ENCODE data around the gene PHGDH.
A peak's percentile ranks its signal among the peaks of the same experiment; 100 is the strongest.

The PHGDH gene

GRCh38 chr1:119740896-119741780 lies 29.4 kb downstream of the PHGDH start:
- no peak overlapping the region for H2AK5ac ChIP-seq (ENCODE audit: low read length, severe bottlenecking)
- no peak overlapping the region for H3K4me2 ChIP-seq (ENCODE audit: low read length, poor library complexity, severe bottlenecking)
- H3K9me3 ChIP-seq (ENCODE audit: control insufficient read depth, low read length), result no peaks in the 10 kb centered on the region
- H4K91ac ChIP-seq (ENCODE audit: low read length), result no peak overlapping the region
- H3K79me1 ChIP-seq (replicated peaks; ENCODE audit: low read length, poor library complexity, severe bottlenecking), result no peaks in the 10 kb centered on the region
- no peak overlapping the region for H3K18ac ChIP-seq (ENCODE audit: low read depth in 1 of 2, low read length in 2 of 2)
- 96% methylated on average over 13 of the region's 13 CpGs for WGBS
- no peak overlapping the region for H2BK120ac ChIP-seq (ENCODE audit: low read depth, low read length)
- peaks cover 17 to 45% of the 10 kb centered on the region in 2 experiments for H3K36me3 ChIP-seq (ENCODE audit: control insufficient read depth in 1 of 2, insufficient read depth in 2 of 2, low read depth in 1 of 2, low read length in 2 of 2)
- no peak overlapping the region for H3K4me3 ChIP-seq (ENCODE audit: insufficient read depth in 1 of 2, low read depth in 1 of 2, low read length in 2 of 2)
- H2BK12ac ChIP-seq (ENCODE audit: low read length in 2 of 2), result no peak overlapping the region
- H3K4me1 ChIP-seq (ENCODE audit: control insufficient read depth, insufficient read depth, low read depth, low read length), result peaks cover 16% of the 10 kb centered on the region
- no peak overlapping the region for H2BK15ac ChIP-seq (ENCODE audit: low read depth, poor library complexity, severe bottlenecking)
- no peak overlapping the region for H3K27ac ChIP-seq (ENCODE audit: low read length, poor library complexity, severe bottlenecking)
- no peak overlapping the region for H2BK5ac ChIP-seq (ENCODE audit: low read depth, low read length, poor library complexity, severe bottlenecking)
- H2AFZ ChIP-seq (ENCODE audit: low read depth, low read length), result no peak overlapping the region
- H4K8ac ChIP-seq (ENCODE audit: low read length), result peak overlapping the region; percentile 25
- no peak overlapping the region for H3K23ac ChIP-seq (ENCODE audit: low read length in 2 of 2)
- no peak overlapping the region for H3K4ac ChIP-seq (ENCODE audit: low read depth in 1 of 2, low read length in 2 of 2)
- DNase-seq, result no peak
- H3K27me3 ChIP-seq (ENCODE audit: control insufficient read depth in 1 of 2, insufficient read depth in 1 of 2, low read length in 2 of 2), result no peaks in the 10 kb centered on the region
- no peak overlapping the region for H3K14ac ChIP-seq (ENCODE audit: low read length in 2 of 2)
- H3K9ac ChIP-seq (ENCODE audit: low read length), result no peak overlapping the region

- no peak overlapping the region for H2BK15ac ChIP-seq (ENCODE audit: low read depth, poor library complexity, severe bottlenecking)
- no peak overlapping the region for H4K8ac ChIP-seq (ENCODE audit: low read length)
- H3K4me1 ChIP-seq (ENCODE audit: control insufficient read depth, insufficient read depth, low read depth, low read length), result peaks cover 16% of the 10 kb centered on the region
- no peak overlapping the region for H2BK5ac ChIP-seq (ENCODE audit: low read depth, low read length, poor library complexity, severe bottlenecking)
- no peak overlapping the region for H3K4ac ChIP-seq (ENCODE audit: low read depth in 1 of 2, low read length in 2 of 2)
- no peaks in the 10 kb centered on the region for H3K27me3 ChIP-seq (ENCODE audit: control insufficient read depth in 1 of 2, insufficient read depth in 1 of 2, low read length in 2 of 2)
- H2BK120ac ChIP-seq (ENCODE audit: low read depth, low read length), result no peak overlapping the region
- H4K91ac ChIP-seq (ENCODE audit: low read length), result no peak overlapping the region
- 93% methylated on average over 7 of the region's 7 CpGs for WGBS
- H3K4me2 ChIP-seq (ENCODE audit: low read length, poor library complexity, severe bottlenecking), result no peak overlapping the region
- no peak overlapping the region for H3K23ac ChIP-seq (ENCODE audit: low read length in 2 of 2)
- H3K79me1 ChIP-seq (replicated peaks; ENCODE audit: low read length, poor library complexity, severe bottlenecking), result no peaks in the 10 kb centered on the region
- no peak overlapping the region for H3K4me3 ChIP-seq (ENCODE audit: insufficient read depth in 1 of 2, low read depth in 1 of 2, low read length in 2 of 2)
- no peak overlapping the region for H2AK5ac ChIP-seq (ENCODE audit: low read length, severe bottlenecking)
- no peaks in the 10 kb centered on the region for H3K9me3 ChIP-seq (ENCODE audit: control insufficient read depth, low read length)
- DNase-seq, result no peak
- no peak overlapping the region for H3K18ac ChIP-seq (ENCODE audit: low read depth in 1 of 2, low read length in 2 of 2)
- no peak overlapping the region for H3K14ac ChIP-seq (ENCODE audit: low read length in 2 of 2)
- H2BK12ac ChIP-seq (ENCODE audit: low read length in 2 of 2), result no peak overlapping the region
- peaks cover 12 to 35% of the 10 kb centered on the region in 2 experiments for H3K36me3 ChIP-seq (ENCODE audit: control insufficient read depth in 1 of 2, insufficient read depth in 2 of 2, low read depth in 1 of 2, low read length in 2 of 2)
- H3K27ac ChIP-seq (ENCODE audit: low read length, poor library complexity, severe bottlenecking), result no peak overlapping the region
- H2AFZ ChIP-seq (ENCODE audit: low read depth, low read length), result no peak overlapping the region
- H3K9ac ChIP-seq (ENCODE audit: low read length), result no peak overlapping the region
Observed at GRCh38 chr1:119742202-119742601, 30.5 kb downstream of the PHGDH start.

- H3K9ac ChIP-seq (ENCODE audit: low read length), result no peak overlapping the region
- no peak overlapping the region for H3K4me3 ChIP-seq (ENCODE audit: insufficient read depth in 1 of 2, low read depth in 1 of 2, low read length in 2 of 2)
- WGBS, result 92% methylated on average over 7 of the region's 7 CpGs
- no peak overlapping the region for H3K18ac ChIP-seq (ENCODE audit: low read depth in 1 of 2, low read length in 2 of 2)
- no peak overlapping the region for H3K27ac ChIP-seq (ENCODE audit: low read length, poor library complexity, severe bottlenecking)
- no peak overlapping the region for H3K4ac ChIP-seq (ENCODE audit: low read depth in 1 of 2, low read length in 2 of 2)
- H3K36me3 ChIP-seq (ENCODE audit: control insufficient read depth in 1 of 2, insufficient read depth in 2 of 2, low read depth in 1 of 2, low read length in 2 of 2), result peaks cover 12 to 30% of the 10 kb centered on the region in 2 experiments
- H2BK12ac ChIP-seq (ENCODE audit: low read length in 2 of 2), result no peak overlapping the region
- H2BK15ac ChIP-seq (ENCODE audit: low read depth, poor library complexity, severe bottlenecking), result no peak overlapping the region
- no peak overlapping the region for H2AK5ac ChIP-seq (ENCODE audit: low read length, severe bottlenecking)
- no peak overlapping the region for H3K23ac ChIP-seq (ENCODE audit: low read length in 2 of 2)
- H3K79me1 ChIP-seq (replicated peaks; ENCODE audit: low read length, poor library complexity, severe bottlenecking), result no peaks in the 10 kb centered on the region
- no peak overlapping the region for H3K14ac ChIP-seq (ENCODE audit: low read length in 2 of 2)
- H3K4me1 ChIP-seq (ENCODE audit: control insufficient read depth, insufficient read depth, low read depth, low read length), result peaks cover 16% of the 10 kb centered on the region
- no peaks in the 10 kb centered on the region for H3K9me3 ChIP-seq (ENCODE audit: control insufficient read depth, low read length)
- H3K4me2 ChIP-seq (ENCODE audit: low read length, poor library complexity, severe bottlenecking), result no peak overlapping the region
- no peak overlapping the region for H2AFZ ChIP-seq (ENCODE audit: low read depth, low read length)
- H2BK120ac ChIP-seq (ENCODE audit: low read depth, low read length), result no peak overlapping the region
- H4K91ac ChIP-seq (ENCODE audit: low read length), result no peak overlapping the region
- no peak overlapping the region for H2BK5ac ChIP-seq (ENCODE audit: low read depth, low read length, poor library complexity, severe bottlenecking)
- no peak overlapping the region for H4K8ac ChIP-seq (ENCODE audit: low read length)
- H3K27me3 ChIP-seq (ENCODE audit: control insufficient read depth in 1 of 2, insufficient read depth in 1 of 2, low read length in 2 of 2), result no peaks in the 10 kb centered on the region
- no peak for DNase-seq
Observed at GRCh38 chr1:119742677-119743076, 30.9 kb downstream of the PHGDH start.

- Histone ChIP-seq H2BK12ac (ENCODE audit: low read length in 2 of 2) (no peak overlapping the region), H2BK120ac (ENCODE audit: low read depth, low read length) (no peak overlapping the region), H3K4ac (ENCODE audit: low read depth in 1 of 2, low read length in 2 of 2) (no peak overlapping the region), H3K79me1 (replicated peaks; ENCODE audit: low read length, poor library complexity, severe bottlenecking) (no peaks in the 10 kb centered on the region), H3K9ac (ENCODE audit: low read length) (no peak overlapping the region), H2BK15ac (ENCODE audit: low read depth, poor library complexity, severe bottlenecking) (no peak overlapping the region), H3K27ac (ENCODE audit: low read length, poor library complexity, severe bottlenecking) (no peak overlapping the region), H3K18ac (ENCODE audit: low read depth in 1 of 2, low read length in 2 of 2) (no peak overlapping the region), H2AFZ (ENCODE audit: low read depth, low read length) (no peak overlapping the region), H2BK5ac (ENCODE audit: low read depth, low read length, poor library complexity, severe bottlenecking) (no peak overlapping the region), H4K8ac (ENCODE audit: low read length) (no peak overlapping the region), H2AK5ac (ENCODE audit: low read length, severe bottlenecking) (no peak overlapping the region), H3K27me3 (ENCODE audit: control insufficient read depth in 1 of 2, insufficient read depth in 1 of 2, low read length in 2 of 2) (no peaks in the 10 kb centered on the region), H3K9me3 (ENCODE audit: control insufficient read depth, low read length) (no peaks in the 10 kb centered on the region), H3K23ac (ENCODE audit: low read length in 2 of 2) (no peak overlapping the region), H3K4me2 (ENCODE audit: low read length, poor library complexity, severe bottlenecking) (no peak overlapping the region), H4K91ac (ENCODE audit: low read length) (no peak overlapping the region), H3K4me1 (ENCODE audit: control insufficient read depth, insufficient read depth, low read depth, low read length) (peaks cover 16% of the 10 kb centered on the region), H3K14ac (ENCODE audit: low read length in 2 of 2) (no peak overlapping the region), H3K4me3 (ENCODE audit: insufficient read depth in 1 of 2, low read depth in 1 of 2, low read length in 2 of 2) (no peak overlapping the region), H3K36me3 (ENCODE audit: control insufficient read depth in 1 of 2, insufficient read depth in 2 of 2, low read depth in 1 of 2, low read length in 2 of 2) (peaks cover 8 to 26% of the 10 kb centered on the region in 2 experiments)
- no peak for DNase-seq
- 95% methylated on average over 3 of the region's 3 CpGs for WGBS
Observed at GRCh38 chr1:119743308-119743707, 31.6 kb downstream of the PHGDH start.
